PC-3 (cell line): ENCODE results near the gene RENBP. TPM values are rescaled to one million over a fixed set of nuclear protein-coding genes. Genes with fewer than 3 reads are reported as not detected.

Source experiments
- ATAC-seq: fragments of 200-7000 bp; cut with Tn5 transposase; 2 replicates; pipeline ENCODE4 v1.9.1; 2020; ENCODE audit warnings: mild to moderate bottlenecking, moderate library complexity
- BruUV-seq: library from RNA; stranded (reverse); fragments of 400-500 nt; replicated peaks from 2 replicates; lab custom pipeline; 2021; lab: Mats Ljungman, UMichigan
- CTCF ChIA-PET: fragments of 300-600 bp; sonication (Branson Sonifier 250); formaldehyde crosslinking; loops from one replicate; lab custom pipeline; 2022; ENCODE audit warnings: antibody characterized with exemption; lab: Charles Lee
- POLR2A ChIA-PET: fragments of 300-600 bp; sonication (Branson Sonifier 250); formaldehyde crosslinking; loops from one replicate; lab custom pipeline; 2022; ENCODE audit warnings: antibody characterized with exemption; ENCODE audit not compliant: unreplicated experiment; lab: Charles Lee
- DNase-seq: peaks from one replicate; pipeline ENCODE4 v3.0.0-alpha.2; 2015
- H2AFZ ChIP-seq: fragments of 300-600 bp; sonication (generic); 2 replicates; pipeline ENCODE4 v1.6.0; 2016; ENCODE audit warnings: antibody characterized with exemption, low read length
- H3F3A ChIP-seq: fragments of 300-600 bp; sonication (generic); one replicate; pipeline ENCODE4 v1.6.0; 2017; ENCODE audit warnings: antibody characterized with exemption, low read length, control low read depth, mild to moderate bottlenecking; ENCODE audit not compliant: unreplicated experiment
- H3K27ac ChIP-seq: fragments of 300-600 bp; sonication (generic); 2 replicates; pipeline ENCODE4 v1.5.1; 2016; ENCODE audit warnings: mild to moderate bottlenecking, low read length
- H3K27me3 ChIP-seq: fragments of 300-600 bp; sonication (generic); 2 replicates; pipeline ENCODE4 v1.6.1; 2016; ENCODE audit warnings: low read length, mixed read lengths
- H3K36me3 ChIP-seq: fragments of 300-600 bp; sonication (generic); 2 replicates; pipeline ENCODE4 v1.6.1; 2016; ENCODE audit warnings: low read depth, mixed run types, low read length, mixed read lengths
- H3K4me1 ChIP-seq: fragments of 300-600 bp; sonication (generic); 2 replicates; pipeline ENCODE4 v1.5.1; 2016; ENCODE audit warnings: low read length; ENCODE audit not compliant: insufficient read depth
- H3K4me2 ChIP-seq: fragments of 300-600 bp; sonication (generic); 2 replicates; pipeline ENCODE4 v1.6.0; 2016; ENCODE audit warnings: low read length
- H3K4me3 ChIP-seq: fragments of 300-600 bp; sonication (generic); 2 replicates; pipeline ENCODE4 v1.5.1; 2016; ENCODE audit warnings: mild to moderate bottlenecking, low read length, mixed read lengths
- H3K79me2 ChIP-seq: fragments of 300-600 bp; sonication (generic); 2 replicates; pipeline ENCODE4 v1.6.1; 2017; ENCODE audit warnings: low read length, mixed read lengths
- H3K9ac ChIP-seq: fragments of 300-600 bp; sonication (generic); 2 replicates; pipeline ENCODE4 v1.6.0; 2016; ENCODE audit warnings: mild to moderate bottlenecking, low read length
- H3K9me2 ChIP-seq: fragments of 300-600 bp; sonication (generic); replicated peaks from 2 replicates; pipeline ENCODE4 v1.6.1; 2016; ENCODE audit warnings: mixed run types, low read length, mixed read lengths
- H3K9me3 ChIP-seq: fragments of 300-600 bp; sonication (generic); 2 replicates; pipeline ENCODE4 v1.6.1; 2016; ENCODE audit warnings: low read length, mixed read lengths
- H4K20me1 ChIP-seq: fragments of 300-600 bp; sonication (generic); 2 replicates; pipeline ENCODE4 v1.6.1; 2016; ENCODE audit warnings: low read length, mixed read lengths
- EZH2 ChIP-seq: fragments of 300-600 bp; sonication (generic); IDR thresholded peaks from one replicate; pipeline ENCODE4 v1.6.1; 2017; ENCODE audit warnings: antibody characterized with exemption, mild to moderate bottlenecking, low read length; ENCODE audit not compliant: unreplicated experiment
- EZH2phosphoT487 ChIP-seq: fragments of 300-600 bp; sonication (generic); IDR thresholded peaks from 2 replicates; pipeline ENCODE4 v1.6.1; 2018; ENCODE audit warnings: mild to moderate bottlenecking, antibody characterized with exemption, low read length, borderline replicate concordance
- intact Hi-C: fragments of 100-400 bp; cut with micrococcal nuclease; formaldehyde crosslinking; loops from 2 replicates; pipeline ENCODE4 v1.9.0; 2023
- total RNA-seq: library from RNA; depleted of rRNA; stranded (reverse); fragments of >200 nt; gene quantifications from 2 replicates; pipeline ENCODE4 v1.2.3, GENCODE V29; 2014
- TF ChIP-seq, protein P1 (sequence below): fragments of 300-600 bp; sonication (generic); conservative IDR thresholded peaks from 2 replicates; pipeline ENCODE4 v1.5.1; 2017; ENCODE audit warnings: antibody characterized with exemption, low read depth, mild to moderate bottlenecking, low read length

RENBP gene
- total RNA-seq, 1 experiment from 2014 or later = not detected

DNA sequence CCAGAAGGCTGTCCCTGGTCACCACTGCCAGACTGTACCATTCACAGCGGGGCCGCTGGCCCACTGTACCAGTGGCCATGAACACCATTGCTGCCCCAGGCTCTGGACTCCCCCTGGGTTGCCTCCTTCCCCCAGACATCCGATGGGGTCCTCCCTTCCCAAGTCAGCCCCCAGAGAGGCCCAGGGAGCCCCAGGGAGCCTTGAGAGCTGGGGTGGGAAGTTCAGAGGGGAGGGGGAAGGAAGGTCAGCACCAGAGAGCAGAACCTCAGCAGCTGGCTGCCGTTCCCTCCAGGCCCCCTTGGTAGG is 17.9 kb downstream of the RENBP start:
- ChIA-PET POLR2A (no interaction called here), CTCF (no interaction called here)
- peaks cover 2% of the 10 kb centered on the region; the same call in 1 of the 2 replicates for H3K36me3 ChIP-seq
- 0 out of 2 replicates have a peak, but pooled peaks cover under 1% of the 10 kb centered on the region for H3K79me2 ChIP-seq
- H2AFZ ChIP-seq = no peak overlapping the region
- H4K20me1 ChIP-seq = no peaks in the 10 kb centered on the region
- no peaks in the 10 kb centered on the region for H3K27me3 ChIP-seq
- no peaks in the 10 kb centered on the region for H3K9me2 ChIP-seq
- no peak overlapping the region for H3K27ac ChIP-seq
- no peaks in the 10 kb centered on the region for H3F3A ChIP-seq
- ATAC-seq (no peak), DNase-seq (no peak)
- H3K9ac ChIP-seq = no peak overlapping the region
- peaks cover 21% of the 10 kb centered on the region for H3K4me1 ChIP-seq
- no peak overlapping the region for H3K4me3 ChIP-seq
- intact Hi-C loops = loop anchor here (5.0 kb wide), 1 partner anchor 164 kb away; the partner anchor contains the start of gene PLXNB3
- no TSS peak for BruUV-seq
- H3K9me3 ChIP-seq = no peaks in the 10 kb centered on the region
- TF ChIP-seq, protein P1, sequence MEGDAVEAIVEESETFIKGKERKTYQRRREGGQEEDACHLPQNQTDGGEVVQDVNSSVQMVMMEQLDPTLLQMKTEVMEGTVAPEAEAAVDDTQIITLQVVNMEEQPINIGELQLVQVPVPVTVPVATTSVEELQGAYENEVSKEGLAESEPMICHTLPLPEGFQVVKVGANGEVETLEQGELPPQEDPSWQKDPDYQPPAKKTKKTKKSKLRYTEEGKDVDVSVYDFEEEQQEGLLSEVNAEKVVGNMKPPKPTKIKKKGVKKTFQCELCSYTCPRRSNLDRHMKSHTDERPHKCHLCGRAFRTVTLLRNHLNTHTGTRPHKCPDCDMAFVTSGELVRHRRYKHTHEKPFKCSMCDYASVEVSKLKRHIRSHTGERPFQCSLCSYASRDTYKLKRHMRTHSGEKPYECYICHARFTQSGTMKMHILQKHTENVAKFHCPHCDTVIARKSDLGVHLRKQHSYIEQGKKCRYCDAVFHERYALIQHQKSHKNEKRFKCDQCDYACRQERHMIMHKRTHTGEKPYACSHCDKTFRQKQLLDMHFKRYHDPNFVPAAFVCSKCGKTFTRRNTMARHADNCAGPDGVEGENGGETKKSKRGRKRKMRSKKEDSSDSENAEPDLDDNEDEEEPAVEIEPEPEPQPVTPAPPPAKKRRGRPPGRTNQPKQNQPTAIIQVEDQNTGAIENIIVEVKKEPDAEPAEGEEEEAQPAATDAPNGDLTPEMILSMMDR = no peak
- TF ChIP-seq EZH2 (no peak), EZH2phosphoT487 (no peak)
- H3K4me2 ChIP-seq = peak overlapping the region; percentile 88; the same call in 1 of the 2 replicates

DNA sequence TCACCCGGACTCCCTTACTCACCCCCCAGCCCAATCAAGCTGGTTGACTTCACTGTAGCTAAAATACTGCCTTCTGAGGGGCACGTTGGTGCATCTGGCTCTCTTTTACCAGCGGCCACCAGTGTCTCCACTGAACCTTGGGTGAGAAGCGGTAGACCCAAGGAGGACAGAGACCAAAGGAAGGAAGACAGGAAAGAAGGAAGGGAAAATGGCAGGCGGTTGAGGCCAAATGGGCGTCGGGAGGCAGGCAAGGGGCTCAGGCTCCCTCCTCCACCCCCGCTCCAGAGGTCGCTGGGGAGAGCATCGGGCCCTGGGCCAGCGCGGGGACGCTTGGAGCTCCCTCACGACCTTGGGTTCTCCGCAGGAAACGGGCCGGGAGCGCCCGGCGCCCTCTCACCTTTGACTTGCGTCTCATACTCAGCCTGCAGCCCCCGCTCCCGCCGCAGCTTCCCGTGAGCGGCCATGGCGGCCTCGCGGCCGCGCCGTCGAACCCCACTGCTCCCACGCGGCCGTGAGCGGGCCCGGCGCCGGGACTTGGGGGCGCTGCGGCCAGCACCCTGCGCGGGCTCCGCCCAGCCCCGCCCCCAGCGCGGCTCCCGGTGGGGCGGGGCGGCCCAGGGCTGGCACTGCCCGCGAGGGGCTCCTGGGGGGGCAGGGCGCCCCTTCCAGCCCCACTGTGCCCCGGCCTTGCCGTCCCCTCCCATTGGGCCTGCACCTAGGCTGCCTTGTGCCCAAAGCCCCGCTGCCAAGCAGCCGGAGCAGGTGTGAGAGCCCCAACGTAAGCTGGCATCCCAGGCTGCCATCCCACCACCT is 18.5 kb downstream of the RENBP start, which contains the start of gene ARHGAP4:
ARHGAP4 (minus strand) TSS at position 526 of the 813 bp plus-strand sequence; CDS start at position 464, 62 bp downstream.
- Histone ChIP-seq H3F3A (no peaks in the 10 kb centered on the region), H3K4me2 (peak within 1 kb of the TSS; percentile 88), H4K20me1 (no peaks in the 10 kb centered on the region), H3K27me3 (no peaks in the 10 kb centered on the region), H3K79me2 (no peaks in the 10 kb centered on the region), H3K36me3 (no peaks in the 10 kb centered on the region; the same call in 1 of the 2 replicates), H3K4me1 (peaks cover 21% of the 10 kb centered on the region), H3K4me3 (peak within 1 kb of the TSS; percentile 70; the same call in 1 of the 2 replicates), H3K27ac (no peak within 1 kb of the TSS), H3K9me2 (no peaks in the 10 kb centered on the region), H3K9me3 (no peaks in the 10 kb centered on the region), H2AFZ (no peak within 1 kb of the TSS), H3K9ac (peak within 1 kb of the TSS; percentile 92)
- ChIA-PET POLR2A (no interaction called here), CTCF (interaction anchor here (1.6 kb wide), 1 partner anchor 21 kb away, joined by 5 read pairs; no protein-coding TSS in a partner anchor)
- intact Hi-C loops = loop anchor here (5.0 kb wide), 1 partner anchor 164 kb away; the partner anchor contains the start of gene PLXNB3
- DNase-seq (no peak), ATAC-seq (no peak)
- no TSS peak for BruUV-seq
- TF ChIP-seq, protein P1 = no peak
- TF ChIP-seq EZH2phosphoT487 = no peak

DNA sequence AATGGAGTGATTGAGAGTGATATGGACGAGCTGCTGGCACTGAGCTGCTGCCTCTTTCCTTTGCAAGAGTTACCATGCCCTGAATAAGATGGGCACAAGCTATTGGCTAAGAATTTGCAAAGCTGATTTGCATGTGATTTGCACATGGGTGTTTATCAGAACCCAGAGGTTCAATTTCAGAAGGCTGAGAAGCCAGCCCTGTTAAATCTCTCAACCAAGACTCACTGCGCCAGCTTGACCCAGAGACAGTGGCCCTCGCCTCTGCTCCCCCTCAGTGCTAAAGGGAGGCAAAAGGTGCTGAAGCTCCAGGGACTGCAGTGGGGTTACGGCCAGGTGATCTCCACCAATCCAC is 19.1 kb downstream of the RENBP start:
- intact Hi-C loops = loop anchor here (5.0 kb wide), 1 partner anchor 163 kb away; the partner anchor contains the start of gene PLXNB3
- H3F3A ChIP-seq = no peaks in the 10 kb centered on the region
- peaks cover 21% of the 10 kb centered on the region for H3K4me1 ChIP-seq
- BruUV-seq = no TSS peak
- ATAC-seq (no peak), DNase-seq (no peak)
- H3K9ac ChIP-seq = no peak overlapping the region
- H3K36me3 ChIP-seq = no peaks in the 10 kb centered on the region
- H3K9me3 ChIP-seq = no peaks in the 10 kb centered on the region
- H3K4me3 ChIP-seq = no peak overlapping the region
- no peaks in the 10 kb centered on the region for H3K9me2 ChIP-seq
- no peak overlapping the region for H3K4me2 ChIP-seq
- ChIA-PET CTCF (interaction anchor here (1.6 kb wide), 1 partner anchor 22 kb away, joined by 5 read pairs; no protein-coding TSS in a partner anchor), POLR2A (no interaction called here)
- TF ChIP-seq EZH2 (no peak), EZH2phosphoT487 (no peak)
- TF ChIP-seq, protein P1 = no peak
- H3K27ac ChIP-seq = no peak overlapping the region
- H2AFZ ChIP-seq = no peak overlapping the region
- H4K20me1 ChIP-seq = no peaks in the 10 kb centered on the region
- no peaks in the 10 kb centered on the region for H3K27me3 ChIP-seq
- H3K79me2 ChIP-seq = no peaks in the 10 kb centered on the region
